Sigmoid colon (tissue), 4 donors: ENCODE data around the gene SLC5A7.

Experiments used
- POLR2A ChIP-seq, 2 donors: fragments of 450-650 bp; IDR thresholded peaks; one replicate each; pipeline ENCODE4 v1.6.1; 2016; ENCODE audit warnings: antibody characterized with exemption in 2 of 2, mild to moderate bottlenecking in 2 of 2, moderate library complexity in 2 of 2
- POLR2AphosphoS5 ChIP-seq, 4 donors: sonication (generic); formaldehyde crosslinking; IDR thresholded peaks; one replicate each; pipeline ENCODE4 v1.6.1; 2017; ENCODE audit warnings: antibody characterized with exemption in 4 of 4
- TF ChIP-seq, protein P1 (sequence below), 4 experiments: fragments of 450-650 bp in 3 of 4; fragments of 200-600 bp in 1 of 4; IDR thresholded peaks; one replicate each; pipeline ENCODE4 v1.5.1; 2016 to 2019; ENCODE audit warnings: antibody characterized with exemption in 4 of 4, mild to moderate bottlenecking in 3 of 4, moderate library complexity in 2 of 4

DNA sequence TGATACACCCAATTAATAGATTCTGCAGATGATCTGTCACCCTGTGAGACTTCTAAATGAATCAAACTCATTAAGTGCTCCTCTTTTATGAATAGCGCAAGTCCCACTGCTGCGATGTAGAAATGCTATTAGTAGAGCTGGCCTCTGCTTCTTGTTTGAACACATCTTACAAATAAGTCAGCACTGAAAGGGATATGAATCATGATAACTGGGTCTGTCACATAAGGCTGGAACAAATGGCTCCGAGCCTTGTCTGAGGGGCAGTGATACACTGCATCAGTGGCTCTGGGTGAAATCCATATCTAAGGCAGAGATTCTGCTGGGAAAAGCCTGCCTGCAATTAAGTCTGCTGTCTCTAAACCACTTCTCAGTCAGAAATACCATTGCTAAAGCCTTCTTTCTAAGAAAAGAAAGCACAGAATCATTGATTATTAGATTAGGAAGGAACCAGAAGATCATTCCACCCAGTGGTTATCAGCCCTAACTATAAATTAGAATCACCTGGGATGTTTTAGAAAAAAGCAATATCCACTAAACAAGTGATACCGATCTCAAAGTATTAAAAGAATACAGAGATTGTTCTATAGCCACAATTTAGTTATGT, 75.2 kb downstream of the SLC5A7 start:
- TF ChIP-seq, protein P1, sequence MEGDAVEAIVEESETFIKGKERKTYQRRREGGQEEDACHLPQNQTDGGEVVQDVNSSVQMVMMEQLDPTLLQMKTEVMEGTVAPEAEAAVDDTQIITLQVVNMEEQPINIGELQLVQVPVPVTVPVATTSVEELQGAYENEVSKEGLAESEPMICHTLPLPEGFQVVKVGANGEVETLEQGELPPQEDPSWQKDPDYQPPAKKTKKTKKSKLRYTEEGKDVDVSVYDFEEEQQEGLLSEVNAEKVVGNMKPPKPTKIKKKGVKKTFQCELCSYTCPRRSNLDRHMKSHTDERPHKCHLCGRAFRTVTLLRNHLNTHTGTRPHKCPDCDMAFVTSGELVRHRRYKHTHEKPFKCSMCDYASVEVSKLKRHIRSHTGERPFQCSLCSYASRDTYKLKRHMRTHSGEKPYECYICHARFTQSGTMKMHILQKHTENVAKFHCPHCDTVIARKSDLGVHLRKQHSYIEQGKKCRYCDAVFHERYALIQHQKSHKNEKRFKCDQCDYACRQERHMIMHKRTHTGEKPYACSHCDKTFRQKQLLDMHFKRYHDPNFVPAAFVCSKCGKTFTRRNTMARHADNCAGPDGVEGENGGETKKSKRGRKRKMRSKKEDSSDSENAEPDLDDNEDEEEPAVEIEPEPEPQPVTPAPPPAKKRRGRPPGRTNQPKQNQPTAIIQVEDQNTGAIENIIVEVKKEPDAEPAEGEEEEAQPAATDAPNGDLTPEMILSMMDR (IDR thresholded peaks at IDR 0.05), result no peak
- TF ChIP-seq POLR2A (IDR thresholded peaks at IDR 0.05) (no peak), POLR2AphosphoS5 (IDR thresholded peaks at IDR 0.05) (no peak)
